GM21619 (cell line): Measurements from ENCODE around the gene C17orf114.

ENCODE experiments used
- ATAC-seq: cut with Tn5 transposase; IDR thresholded peaks from one replicate; pipeline ENCODE4 v1.9.1; 2021; ENCODE audit not compliant: unreplicated experiment

The C17orf114 gene

DNA sequence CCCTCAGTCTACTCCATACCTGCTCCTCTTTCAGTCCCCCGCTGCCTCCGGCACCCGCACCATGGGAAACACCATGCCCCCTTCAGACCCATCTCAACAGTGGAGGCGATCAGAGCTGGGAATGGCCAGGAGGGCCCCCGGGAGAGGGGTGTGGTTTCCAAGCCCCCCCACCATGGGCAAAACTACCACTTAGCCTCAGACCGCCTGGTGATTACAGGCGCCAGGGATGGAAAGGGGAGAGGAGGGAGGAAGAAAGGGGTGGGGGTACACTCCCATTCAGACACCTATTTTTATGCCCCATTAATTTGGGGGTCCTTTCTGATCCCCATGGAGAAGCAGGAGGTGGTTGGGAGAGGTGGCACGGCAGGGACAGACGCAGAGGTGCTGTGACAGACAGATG, at the start of gene C17orf114:
Gene C17orf114 (minus strand): TSS at position 101 of the 400 bp plus-strand sequence.
- ATAC-seq, result no peak

DNA sequence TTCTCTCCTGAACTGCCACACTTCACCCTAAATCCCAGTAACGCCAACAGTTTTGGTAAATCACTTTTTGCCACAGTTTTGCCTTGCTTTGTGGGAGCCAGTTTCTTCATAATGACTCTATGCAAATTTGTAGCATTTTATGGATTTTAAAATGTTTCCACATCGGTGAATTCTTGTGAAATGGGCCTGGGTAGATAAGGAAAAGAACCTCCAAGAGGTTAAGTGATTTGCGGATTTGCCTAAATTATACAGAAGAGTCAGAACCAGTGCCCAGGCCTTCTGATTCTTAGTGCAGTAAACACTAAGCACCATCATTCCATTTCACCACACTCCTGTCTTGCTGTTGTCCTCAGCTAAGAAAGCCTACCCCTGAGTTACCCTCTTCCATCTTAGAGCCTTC, 49.0 kb upstream of the C17orf114 start:
- ATAC-seq, result no peak

DNA sequence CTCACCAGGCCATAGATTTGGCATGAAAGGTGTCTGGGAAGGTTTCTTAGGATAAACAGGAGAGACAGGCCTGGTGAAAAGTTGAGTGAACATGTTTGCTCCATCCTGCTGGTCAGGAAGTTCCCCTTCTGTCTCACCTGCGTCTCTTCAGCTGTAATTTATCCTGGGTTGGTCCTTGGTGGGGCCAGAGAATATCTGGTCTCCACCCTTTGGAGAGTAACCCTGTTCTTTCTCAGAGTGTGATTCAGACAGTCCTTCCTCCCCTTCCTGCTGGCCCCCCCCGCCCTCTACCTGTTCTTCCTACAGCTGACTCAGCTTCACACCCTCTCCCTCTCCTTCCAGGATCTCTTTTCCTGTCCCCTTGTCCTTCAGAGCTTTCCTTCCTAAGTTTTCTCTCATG, 48.1 kb upstream of the C17orf114 start:
- no peak for ATAC-seq

DNA sequence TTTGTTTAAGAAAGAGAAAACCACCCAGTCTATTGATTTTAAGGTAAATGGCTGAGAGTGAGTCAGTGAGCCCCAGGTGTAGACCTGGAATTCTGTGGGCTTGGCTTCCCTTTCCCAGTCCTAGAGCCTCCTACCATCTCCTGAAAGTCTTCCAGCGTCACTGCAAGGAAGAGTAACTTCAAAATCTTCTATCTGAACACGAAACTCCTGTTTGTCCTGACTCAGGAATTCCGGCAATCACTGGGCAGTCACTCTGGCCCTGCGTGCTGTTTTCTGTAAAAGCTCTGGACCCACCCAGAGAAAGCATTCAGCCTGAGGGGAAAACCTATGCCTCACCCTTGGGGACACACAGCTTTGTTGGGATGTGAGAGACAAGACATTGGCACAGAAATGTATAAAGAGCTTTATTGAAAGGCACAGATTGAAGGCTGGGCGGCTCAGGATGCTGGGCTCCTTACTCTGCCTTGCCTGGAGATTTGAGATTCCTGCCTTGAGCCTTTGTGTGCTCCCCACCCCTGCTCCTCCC, 46.9 kb upstream of the C17orf114 start:
- ATAC-seq, result no peak

DNA sequence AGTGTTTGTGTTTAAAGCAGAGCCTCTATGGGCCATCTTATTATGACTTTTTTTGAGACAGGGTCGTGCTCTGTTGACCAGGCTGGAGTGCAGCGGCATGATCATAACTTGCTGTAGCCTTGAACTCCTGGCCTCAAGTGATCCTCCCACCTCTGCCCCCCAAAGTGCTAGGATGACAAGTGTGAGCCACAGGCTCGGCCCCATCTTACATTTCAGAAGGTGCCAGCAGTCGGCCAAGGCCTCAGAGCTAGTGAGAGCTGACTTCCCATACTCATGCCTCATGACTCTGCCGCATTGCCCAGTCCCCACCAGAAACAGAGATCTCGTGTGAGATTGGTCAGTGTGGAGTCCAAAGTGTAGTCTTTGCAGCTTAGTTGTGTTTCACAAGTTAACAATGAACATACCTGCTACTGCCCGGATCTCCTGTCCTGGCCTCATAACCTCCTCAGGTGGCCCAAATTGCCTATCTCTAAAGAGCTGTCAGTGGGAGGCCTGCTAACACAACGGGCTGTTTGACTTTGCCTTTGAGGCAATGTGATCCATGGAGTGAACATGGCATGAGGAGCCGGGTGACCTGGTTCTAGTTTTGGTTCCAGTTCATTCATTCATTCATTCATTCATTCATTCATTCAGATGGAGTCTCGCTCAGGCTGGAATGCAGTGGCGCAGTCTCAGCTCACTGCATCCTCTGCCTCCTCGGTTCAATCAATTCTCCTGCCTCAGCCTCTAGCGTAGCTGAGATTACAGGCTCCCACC, 44.7 kb upstream of the C17orf114 start:
- no peak for ATAC-seq

DNA sequence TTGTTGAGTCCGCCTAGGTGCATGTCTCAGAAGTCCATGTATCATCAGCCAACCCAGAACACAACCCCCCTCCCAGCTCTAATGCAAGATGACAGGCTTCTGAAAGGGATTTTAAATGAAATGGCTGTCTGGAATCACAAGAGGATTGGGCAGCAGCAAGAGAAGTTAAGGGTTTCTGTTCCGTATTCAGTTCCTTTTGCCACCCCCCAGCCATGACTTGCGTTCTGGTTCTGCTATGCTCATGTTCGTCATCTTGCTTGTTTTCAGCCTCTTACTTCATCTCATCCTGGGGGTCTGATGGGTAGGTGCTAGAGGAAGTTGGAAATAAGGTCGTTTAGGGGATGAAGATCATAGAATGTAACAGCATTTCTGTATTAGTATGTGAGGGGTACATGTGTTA, 43.0 kb upstream of the C17orf114 start:
- ATAC-seq, result no peak

DNA sequence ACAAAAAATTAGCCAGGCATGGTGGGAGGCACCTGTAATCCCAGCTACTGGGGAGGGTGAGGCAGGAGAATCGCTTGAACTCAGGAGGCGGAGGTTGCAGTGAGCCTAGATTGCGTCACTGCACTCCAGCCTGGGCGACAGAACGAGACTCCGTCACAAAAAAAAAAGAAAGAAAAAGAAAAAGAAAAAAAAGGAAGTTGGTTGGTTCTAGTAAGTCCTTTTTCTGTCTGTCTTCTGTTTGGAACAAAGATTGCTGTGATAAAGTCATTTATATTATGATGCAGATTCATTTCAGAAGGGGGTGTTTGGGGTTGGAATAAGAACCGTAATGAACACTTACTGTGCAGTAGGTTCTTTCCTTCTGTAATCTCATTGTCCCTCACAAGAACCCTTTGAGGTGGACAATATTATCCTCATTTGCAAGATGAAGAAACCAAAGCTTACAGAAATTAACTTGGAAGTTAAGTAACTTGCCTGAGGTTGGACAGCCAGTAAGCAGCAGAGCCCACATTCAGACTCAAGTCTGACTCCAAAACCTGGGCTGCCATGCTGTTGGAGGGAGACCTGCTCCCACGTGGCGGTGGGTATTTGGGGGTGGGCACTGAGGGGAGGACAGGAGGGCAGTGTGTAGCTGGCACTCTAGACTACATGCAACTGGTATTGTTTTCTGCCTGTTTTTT, 41.3 kb upstream of the C17orf114 start:
- ATAC-seq, result no peak

DNA sequence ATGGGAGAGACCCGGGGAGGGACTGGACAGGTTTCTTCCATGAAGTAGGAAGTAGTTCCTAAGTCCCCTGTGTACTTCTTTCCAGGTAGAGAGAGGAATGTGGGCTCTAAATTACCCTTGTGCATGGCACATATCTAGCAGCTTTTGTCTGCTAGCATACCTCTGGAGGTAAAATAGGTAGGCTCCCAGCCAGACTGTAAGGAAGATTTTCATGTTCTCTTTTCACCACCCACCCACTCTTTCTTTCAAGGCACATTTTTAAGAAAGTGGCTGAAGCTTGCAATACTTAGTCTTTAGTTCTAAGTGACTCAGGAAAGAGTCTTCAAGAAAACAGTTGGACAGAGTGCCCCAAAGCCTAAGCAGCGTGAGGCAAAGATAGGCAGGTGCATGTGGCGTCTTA, 40.2 kb upstream of the C17orf114 start:
- ATAC-seq, result no peak

DNA sequence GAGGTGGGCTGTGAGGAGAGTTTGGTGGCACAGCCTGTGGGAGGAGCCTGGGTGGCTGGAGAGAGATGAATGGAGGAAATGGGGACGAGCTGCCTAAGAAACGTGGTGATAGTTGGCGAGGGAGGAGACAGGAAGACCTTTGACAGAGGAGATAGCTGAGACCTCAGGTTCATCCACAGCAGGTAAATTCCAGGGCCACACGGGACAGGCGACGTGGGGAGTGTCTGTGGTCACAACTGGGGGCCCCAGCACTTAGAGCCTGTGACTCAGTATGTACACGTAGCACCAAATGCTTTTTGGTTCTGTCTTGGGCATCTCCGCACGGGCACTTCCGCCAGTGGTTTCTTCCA, 38.7 kb upstream of the C17orf114 start:
- ATAC-seq, result no peak

DNA sequence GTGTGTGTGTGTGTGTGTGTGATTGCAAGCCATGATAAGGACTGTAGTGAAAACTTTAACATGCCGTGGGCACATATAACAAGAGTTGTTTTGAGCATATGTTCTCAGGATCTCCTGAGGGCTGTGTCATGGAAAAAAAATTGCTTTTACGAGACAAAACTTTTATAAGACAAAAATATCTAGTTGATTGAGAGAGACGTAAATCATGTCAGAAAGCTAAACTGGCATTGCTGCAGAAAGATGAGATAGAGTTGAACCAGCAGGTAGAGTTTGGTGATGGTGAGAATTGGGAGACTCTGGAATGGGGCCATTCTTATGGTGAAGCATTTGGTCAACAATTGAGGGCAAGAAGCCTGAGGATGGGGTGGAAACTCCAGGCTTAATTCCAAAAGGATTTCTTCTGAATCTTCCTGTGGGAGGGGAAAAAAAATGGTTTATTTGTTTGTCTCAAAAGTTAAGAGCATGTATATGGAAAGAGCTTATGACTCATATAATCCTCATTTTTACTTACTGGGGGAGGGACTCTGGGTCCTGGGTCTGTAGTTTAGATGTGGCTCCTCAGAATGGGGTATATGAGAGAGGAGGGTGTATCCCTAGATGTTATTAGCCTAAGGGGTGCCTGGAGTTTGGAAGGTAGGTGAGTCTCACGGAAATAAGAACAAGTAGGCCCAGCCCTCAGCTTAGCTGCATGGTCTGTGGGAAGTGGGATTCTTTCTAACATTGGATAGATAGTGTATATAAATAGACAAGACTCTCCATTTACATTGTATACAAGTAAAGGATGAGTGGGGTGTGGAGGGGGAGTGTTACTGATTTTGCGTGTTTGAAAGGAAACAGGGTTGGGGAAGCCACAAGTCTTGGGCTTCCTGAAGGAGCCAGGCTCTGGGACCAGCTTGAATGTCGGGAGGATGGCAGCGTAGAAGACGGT, 38.1 kb upstream of the C17orf114 start:
- no peak for ATAC-seq

DNA sequence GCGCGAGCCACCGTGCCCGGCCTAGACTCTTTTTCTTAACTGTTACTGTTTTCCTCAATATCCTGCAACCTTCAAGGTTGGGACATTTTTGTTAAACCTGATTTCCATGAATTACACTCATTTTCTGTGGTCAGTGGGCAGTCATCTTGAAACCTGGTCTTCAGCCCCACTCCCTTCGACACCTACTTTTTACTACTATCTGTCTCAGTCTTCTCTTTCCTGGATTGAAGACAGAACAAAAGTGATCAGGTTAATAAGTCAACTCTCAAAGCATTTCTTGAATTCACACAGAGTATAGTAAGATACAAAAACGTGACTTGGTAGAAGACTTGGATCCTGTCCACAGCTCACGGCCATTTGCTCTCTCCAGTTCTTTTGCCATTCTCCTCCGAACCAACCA, 37.1 kb upstream of the C17orf114 start:
- no peak for ATAC-seq

DNA sequence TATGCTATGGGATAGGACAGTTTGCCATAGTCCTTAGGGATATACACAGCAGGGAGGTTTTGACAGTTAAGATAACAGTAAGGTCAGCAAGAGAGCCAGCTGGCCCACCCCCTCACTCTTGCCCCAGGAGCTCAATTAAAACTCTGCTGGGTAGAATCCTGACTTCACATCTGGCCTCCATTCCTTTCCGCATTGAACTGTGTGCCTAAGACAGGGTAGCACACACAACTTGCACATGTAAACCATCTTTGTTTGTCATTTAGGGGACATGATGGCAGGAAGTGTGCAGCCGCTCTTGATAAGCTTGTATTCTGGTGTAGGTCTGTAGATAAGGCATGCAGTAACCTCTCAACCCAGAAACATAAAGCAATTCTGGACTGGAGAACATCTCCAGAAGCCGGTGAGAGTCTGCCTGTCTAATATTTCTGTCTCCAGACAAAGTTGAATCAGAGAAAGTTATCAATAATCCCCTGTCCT, 36.2 kb upstream of the C17orf114 start:
- ATAC-seq, result no peak

DNA sequence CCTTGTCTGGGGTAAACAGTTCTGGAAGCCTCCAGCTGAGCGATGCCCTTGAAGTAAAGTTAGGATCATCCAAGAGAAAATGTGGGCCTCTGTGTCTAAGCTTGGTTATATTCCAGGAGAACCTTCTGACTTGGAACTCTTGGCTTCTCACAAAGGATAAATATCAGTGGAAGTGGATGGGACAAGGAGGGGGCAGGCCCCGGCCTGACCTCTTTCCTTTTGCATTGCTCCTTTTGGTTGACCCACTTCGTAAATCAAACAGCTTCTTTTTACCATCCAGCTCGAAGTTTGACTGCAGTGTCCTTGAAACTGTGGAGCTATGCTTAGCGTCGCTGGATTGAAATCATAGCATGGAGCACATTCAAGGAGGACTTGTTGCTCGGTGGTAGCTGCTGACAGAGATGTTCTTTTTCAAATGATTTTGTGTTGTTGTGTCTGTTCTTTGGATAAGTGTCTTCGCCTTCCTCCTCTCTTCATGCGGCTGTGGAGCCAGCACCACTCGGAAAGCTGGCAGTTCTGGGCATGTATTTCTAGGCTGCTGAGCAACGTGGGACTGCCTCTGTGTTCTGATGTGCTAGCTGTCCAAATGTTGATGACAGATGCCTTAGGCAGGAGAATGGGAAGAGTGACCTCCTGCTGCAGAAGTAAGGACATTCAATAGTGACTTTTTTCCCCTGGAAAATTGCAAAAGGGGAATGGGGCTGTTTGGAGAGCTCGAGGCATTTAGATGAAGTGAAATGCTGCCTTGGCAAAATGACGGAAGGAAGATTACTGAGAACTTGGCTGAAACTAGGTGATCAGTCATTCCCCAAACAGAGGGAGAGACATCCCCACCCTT, 35.6 kb upstream of the C17orf114 start:
- ATAC-seq, result no peak

DNA sequence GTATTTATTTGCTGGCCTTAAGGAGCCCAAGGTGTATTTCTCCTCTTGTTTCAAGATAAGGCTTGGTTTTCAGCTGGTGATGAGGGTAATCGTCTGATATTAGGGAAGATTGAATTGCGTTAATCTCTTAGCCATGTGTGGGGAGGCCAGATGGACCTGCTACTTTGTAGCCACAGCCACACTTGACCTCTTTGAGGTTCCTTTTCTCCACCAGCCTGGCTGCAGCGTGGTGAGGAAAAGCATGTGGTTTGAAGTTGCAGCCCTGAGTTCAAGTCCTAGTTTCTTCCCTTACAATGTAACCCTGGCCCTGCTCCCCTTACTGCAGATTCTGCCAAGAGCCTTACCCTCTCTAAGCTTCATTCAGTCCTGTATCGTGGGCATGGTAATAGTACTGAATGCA, 34.1 kb upstream of the C17orf114 start:
- no peak for ATAC-seq

DNA sequence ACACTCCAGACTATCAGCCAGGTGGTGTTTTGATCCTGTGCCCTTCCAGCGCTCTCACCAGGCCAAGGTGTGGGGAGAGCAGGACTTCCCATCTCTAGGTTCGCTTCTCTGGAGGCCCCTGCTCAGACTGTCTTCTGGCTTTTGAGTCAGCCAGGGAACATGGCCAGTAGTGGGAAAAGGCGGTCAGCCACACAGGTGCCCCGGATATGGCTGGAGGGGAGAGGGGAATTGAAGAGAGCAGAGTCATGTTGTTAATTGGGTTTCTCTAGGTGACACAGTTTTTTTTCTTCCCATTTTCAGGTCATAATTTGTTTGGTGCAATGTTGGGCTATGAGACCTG, 32.5 kb upstream of the C17orf114 start:
- ATAC-seq, result no peak

DNA sequence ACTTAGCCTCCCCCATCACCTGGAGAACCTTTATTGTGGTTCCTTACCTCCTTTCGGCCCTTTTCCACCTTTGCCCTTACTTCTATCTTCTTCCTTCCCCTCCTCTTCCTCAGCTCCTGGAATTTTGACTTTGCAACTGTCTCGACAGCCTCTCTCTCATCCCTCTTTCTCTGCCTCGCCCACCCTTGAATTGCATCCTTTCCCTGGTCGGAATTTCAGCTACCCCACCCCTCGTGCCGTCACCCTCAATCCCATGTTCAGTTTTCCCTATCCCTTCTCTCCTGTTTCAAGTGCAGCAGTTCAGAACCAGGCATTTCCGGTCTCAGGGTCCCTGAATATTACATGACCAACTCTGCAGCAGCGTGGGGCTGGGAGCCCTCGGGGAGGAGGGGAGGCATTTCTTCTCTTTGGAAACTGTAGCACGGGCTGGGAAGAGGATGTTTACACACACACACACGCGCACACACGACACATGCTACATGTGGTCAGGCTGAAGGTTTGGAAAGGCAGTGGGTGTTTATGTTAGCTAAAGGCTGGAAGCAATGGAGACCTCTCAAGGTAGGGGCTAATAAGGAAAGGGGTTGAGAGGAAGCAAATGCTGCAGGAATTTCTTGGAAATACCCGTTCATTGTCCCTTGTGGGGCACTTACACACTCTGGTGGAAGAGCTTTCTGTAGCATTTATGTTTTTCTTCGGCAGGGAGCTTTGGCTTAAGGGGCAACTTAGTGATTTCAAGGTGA, 32.0 kb upstream of the C17orf114 start:
- ATAC-seq, result no peak

DNA sequence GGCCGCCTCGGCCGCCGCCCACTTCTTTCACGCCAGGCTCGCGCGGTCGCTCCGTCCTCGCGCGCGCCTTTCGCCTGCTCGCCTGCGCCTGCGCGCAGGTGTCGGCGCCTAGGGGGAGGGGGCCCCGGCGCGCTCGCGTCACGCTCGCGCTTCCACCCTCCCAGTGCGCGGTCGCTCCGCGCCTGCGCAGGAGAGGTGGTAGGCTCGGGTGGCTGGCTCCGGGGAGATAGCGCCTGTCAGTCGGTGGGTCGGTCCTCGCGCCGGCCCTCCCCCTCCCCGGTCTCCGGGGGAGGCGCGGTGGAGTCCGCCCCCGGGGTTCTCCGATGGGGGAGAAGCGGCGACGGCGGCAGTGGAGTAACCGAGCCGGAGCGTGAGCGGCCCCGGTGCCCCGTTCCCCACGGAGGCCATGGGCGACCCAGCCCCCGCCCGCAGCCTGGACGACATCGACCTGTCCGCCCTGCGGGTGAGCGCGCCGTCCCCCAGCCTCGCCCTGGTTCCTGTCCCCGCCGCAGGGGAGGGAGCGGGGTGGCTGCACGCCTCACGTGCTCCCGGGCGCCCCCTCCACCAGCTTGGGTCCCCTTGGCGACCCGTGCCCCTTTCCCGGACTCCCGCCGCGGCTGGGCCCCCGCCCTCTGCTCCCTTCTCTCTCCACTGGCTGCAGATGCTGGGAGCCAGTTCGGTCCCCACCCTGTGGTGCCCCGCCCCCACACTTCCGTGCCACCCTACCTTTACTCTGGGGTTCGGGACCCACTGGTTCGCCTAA, 31.2 kb upstream of the C17orf114 start, which contains the start of gene MINK1:
Gene MINK1 (plus strand): TSS at position 163 of the 763 bp plus-strand sequence. CDS start 244 bp downstream, at position 407.
- ATAC-seq, result peak; percentile 72

DNA sequence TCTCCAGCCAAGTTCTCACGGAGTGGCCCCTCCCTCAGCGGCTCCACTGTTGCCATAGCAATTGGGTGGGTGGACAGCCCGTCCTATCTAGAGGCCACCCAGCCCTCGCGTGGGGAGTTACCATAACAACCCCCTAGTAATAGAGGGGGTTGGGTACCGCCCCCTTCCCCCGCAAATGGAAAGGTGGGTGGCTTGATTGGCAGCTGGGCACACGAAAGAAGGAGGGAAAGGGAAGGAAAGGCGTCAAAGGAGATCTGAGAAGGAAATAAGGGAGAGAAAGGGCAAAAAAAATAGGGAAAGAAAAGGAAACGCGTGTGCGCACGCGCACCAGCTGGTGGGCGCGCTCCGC, 30.7 kb upstream of the C17orf114 start:
- peak; percentile 17 for ATAC-seq

DNA sequence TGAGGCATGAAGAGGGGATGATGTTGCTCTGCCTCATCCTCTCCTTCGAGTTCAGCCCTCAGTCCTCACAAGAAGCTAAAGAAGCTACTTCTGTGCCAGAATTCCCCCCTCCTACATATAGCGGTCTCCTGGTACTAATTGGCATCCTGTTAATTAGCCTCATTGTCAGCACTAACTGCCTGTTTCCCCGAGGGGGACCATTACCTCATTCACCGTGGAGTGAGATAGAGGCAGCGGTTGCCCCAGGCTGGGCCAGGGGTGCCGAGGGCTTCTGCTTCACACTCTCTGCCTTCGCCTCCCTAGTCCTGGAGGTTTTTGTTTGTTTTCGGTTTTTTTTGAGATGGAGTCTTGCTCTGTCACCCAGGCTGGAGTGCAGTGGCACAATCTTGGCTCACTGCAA, 25.3 kb upstream of the C17orf114 start:
- no peak for ATAC-seq
